RCC 7860 (cell line): Measurements from ENCODE around the gene HNRNPH3.

Experiments used
- DNase-seq: peaks from one replicate; pipeline ENCODE4 v3.0.0-alpha.2; 2015; ENCODE audit warnings: low spot score
- FAIRE-seq: peaks from 2 replicates; lab custom pipeline; 2012; peaks lifted over from hg19 to GRCh38; lab: Jason Lieb, UNC

The HNRNPH3 gene

GRCh38 chr10:68371604-68372003, 39.7 kb downstream of the HNRNPH3 start:
- no peak for FAIRE-seq
- no peak for DNase-seq

GRCh38 chr10:68385740-68386139, 53.9 kb downstream of the HNRNPH3 start:
- no peak for DNase-seq
- no peak for FAIRE-seq
